Measurements from ENCODE around the gene CNIH2. TPM values are rescaled to one million over a fixed set of nuclear protein-coding genes. Genes with fewer than 3 reads are reported as not detected.
"Not testable (repeated sequence)": the region's sequence is repeated elsewhere in the genome, so short reads cannot be mapped to it uniquely, and the experiment has no call there.

Gene CNIH2
- total RNA-seq, 1 donor from 2014 or later: 0.52 TPM

DNA sequence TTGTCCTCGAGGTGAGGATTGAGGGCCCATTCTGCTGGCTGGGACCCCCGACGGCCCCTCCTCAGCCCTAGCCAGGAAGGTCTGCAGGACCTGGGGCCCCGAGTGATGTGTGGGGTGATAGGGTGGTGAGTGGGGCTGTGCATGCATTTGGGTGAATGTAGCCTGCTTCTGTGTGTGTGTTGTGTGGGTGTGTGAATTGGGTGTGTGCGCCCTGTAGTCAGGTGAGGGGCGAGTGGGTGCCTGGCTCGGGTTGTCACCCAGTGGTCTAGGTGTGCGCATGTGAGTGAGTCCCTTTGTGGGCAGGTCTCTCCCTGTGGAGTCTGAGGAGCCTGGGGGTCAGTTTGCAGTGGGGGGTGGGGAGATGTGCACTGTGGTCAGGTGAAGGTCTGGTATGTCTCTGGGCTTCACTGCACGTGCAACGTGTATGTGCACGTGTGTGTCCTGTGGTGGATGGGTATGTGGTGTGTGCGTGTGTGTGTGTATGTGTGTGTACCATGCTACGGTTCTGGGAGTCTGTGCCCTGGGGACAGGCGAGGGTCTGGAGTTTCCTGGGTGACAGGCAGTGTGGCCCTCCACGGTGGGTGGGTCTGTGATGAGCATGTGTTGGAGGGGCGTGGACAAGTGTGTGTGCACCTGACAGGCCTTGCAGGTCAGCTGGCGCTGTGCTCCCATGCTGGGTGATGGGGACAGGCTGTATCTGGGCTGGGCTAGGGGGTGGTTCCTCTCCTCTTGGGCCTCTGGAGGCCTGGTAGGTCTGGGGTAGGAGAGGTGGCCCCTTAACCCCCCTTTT, 14.8 kb downstream of the CNIH2 start:
- ATAC-seq: no peak

- no peak for ATAC-seq
Observed at GRCh38 chr11:66293352-66293751, 15.4 kb downstream of the CNIH2 start.

DNA sequence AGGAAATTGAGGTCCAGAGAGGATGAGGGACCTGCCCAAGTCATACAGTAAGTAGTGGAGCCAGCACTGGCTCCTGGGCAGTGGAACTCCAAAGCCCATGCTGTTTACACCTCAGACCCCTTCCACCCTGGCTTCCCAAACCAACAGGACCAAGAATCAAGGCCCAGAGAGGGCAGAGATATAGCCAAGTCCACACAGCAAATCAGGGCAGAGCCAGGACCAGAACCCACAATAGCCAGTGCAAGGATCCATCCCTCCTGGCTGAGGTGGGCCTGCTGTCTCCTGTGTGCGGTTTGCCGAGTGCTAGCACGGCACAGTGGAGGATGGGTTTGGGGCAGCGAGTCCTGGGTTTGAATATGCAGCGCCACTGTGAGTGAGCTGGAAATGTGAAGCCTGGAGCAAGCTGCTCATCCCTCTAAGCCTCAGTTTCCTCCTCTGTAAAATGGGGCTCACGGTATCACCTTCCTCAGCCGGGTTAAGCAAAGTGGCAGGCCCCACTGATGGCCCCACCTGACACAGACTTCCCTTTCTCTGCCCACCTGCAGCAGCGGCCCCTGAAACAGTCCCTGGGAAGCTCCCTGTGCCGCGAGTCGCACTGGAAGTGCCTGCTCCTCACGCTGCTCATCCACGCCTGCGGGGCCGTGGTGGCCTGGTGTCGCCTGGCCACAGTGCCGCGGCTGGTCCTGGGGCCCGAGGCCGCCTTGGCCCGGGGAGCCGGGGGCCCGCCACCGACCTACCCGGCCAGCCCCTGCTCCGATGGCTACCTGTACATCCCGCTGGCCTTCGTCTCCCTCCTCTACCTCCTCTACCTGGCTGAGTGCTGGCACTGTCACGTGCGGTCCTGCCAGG, 16.0 kb downstream of the CNIH2 start:
- no peak for ATAC-seq

GRCh38 chr11:66294626-66295620, 16.9 kb downstream of the CNIH2 start:
- ATAC-seq: no peak

DNA sequence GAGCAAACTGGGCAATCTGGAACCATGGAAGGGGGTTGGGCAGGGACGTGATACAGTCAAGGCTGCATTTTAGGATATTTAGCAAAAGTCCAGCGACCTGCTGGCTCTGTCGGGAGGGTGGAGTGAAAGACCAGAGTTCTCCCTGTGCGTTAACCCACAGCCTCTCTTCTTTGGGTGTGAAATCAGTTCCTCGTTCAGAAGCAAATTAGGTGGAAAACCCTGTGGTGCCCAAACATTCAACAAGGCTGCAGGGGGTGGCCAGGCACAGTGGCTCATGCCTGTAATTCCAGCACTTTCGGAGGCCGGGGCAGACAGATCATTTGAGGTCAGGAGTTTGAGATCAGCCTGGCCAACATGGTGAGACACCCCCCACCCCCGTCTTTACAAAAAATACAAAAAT, 19.6 kb downstream of the CNIH2 start:
- ATAC-seq: no peak

- no peak for ATAC-seq
Observed at GRCh38 chr11:66299186-66299585, 21.2 kb downstream of the CNIH2 start.

DNA sequence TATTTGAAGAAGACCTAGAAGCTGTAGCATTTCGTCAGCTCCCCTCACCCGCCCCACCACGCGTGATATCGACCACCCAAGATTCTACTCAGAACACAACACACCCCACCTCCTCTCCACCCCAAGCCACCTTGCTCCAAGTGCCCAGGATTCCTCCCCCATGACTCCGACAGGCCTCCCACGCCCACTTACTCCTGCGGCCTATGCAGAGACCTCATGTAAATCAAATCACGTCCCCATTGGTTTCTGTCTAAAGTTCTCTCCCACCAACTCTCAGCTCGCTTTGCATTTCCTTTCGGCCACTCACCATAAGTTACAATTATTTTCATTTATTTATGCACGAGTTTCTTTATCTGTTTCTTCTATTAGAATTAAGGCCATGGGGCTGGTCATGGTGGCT, 24.7 kb downstream of the CNIH2 start:
- no peak for ATAC-seq

- no peak for ATAC-seq
Observed at GRCh38 chr11:66309475-66309874, 31.5 kb downstream of the CNIH2 start.

GRCh38 chr11:66310324-66310723, 32.3 kb downstream of the CNIH2 start:
- ATAC-seq: no peak

- not testable (repeated sequence) for ATAC-seq
Observed at GRCh38 chr11:66310803-66311440, 32.9 kb downstream of the CNIH2 start.

DNA sequence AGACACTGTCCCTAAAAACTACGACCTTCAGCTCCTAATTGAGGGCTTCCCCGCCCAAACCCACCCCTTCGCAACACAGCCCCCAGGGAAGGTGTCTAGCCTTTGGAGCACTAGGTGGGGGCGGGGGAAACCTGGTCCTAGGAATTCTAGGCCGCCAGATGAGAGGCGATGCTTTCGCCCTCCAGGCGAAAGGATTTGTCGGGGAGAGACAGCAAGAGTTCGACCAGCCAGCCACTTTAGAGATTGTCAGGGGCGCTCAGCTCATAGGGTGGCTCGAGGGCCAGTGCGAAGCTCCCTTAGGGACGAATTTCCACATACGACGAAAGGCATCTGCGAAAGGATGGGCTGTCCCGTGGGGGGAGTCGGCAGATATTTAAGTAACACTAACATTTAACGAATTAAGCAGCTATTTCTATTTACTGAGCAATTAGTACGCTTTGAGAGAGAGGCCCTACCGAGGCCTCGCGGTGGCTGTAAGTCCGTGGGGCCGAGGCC, 33.5 kb downstream of the CNIH2 start:
- no peak for ATAC-seq

DNA sequence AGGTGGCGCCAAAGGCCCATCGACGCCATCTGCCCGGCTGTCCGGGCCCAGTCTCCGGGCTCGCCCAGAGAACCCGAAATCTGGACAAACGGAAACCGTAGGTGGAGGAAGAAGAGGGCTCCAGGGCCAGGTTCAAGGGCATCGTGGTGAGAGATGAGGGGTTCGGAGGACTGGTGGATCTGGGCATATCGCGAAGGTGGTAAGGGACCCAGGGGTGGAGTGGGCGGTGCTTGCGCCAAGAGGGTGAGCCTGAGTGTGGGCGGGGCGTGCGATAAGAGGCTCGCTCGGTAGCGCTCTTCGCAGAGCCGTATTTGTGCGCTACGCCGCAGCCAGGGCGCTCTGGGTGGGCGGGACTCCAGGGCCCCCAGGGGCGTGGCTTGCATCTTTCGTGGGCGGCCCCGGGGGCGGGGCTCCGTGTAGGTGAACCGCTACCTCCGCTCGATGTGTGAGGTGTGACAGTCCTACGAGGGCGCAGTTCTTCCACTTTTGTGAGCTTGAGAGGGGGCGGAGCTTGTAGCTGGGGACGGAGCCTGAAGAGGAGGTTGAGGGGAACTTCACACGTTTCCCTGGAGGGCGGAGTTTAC, 34.1 kb downstream of the CNIH2 start:
- peak; percentile 74 for ATAC-seq

DNA sequence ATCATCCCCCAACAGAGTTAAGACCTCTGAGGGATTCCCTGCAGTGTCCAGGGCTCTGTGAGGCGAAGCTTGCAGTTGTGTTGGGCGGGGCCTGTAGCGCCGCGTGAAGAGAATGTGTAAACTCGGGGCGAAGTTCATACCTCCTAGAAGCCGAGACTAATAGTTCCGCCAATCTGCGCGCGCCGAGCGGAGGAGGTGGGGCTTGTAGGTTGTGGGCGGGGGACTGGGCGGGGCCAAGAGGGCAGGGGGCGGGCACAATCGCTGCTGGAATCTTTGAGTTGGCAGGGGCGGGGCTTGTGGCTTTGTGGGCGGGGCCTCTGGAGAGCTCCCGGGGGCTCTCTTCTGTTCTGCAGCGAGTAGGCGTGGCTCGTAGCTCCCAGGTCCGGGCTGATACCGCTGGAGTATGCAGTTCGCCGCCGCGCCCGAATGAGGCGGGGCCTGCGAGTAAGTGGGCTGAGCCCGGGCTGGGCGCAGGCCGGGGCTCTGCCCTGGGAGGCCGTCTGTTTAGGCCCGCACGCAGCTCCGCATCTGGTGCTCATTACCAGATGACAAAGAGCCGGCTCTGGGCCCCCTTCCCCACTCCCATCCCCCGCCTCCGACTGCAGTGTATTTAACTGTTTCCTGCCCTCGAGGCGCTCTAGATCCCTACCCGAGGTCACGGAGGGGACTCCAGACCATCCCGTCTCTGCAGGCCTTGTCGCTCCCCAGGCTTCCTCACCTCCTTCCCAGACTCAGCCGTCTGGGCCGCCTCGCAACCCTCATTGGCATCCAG, 34.8 kb downstream of the CNIH2 start:
- ATAC-seq: peak; percentile 87

DNA sequence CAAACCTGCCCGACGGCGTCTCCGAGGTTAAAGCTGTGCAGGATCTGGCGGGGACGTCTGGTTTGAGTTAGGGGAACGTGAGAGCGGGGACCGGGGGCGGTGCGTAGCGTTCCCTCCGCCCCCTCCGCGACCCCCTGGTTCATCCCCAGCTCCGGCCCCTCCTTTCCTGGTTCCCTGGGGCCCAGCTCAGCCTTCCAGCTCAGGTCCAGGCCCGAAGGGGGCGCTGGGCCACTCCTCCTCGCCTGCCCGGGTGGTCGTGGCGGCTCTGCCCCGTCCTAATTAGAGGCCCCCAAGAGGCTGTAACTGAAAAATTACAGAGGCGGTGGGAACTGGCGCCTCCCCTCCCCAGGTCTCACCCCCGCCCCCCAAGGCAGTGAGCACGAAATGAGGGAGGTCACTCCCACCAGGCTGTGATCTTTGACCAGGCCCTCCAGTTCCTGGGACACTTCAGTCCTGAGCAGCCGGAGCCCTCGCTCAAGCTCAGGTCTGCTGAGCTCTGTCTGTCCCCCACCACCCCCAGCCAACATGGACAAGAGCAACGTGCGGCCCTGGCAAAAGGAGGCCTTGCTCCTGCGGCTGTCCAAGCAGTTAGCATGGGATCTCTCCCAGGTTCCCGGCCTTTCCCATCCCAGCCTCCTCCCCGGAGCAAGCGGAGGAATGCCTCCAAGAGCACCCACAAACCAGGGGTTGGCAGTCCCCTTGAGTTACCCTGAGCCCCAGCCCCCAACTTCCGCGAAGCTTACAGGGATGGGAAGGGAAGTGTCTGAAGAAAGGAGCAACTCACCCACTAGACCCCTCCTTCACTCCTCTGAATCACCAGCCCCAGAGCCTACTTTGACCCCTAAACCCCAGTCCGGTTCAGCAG, 35.6 kb downstream of the CNIH2 start:
- ATAC-seq: no peak

GRCh38 chr11:66314186-66314501, 36.2 kb downstream of the CNIH2 start:
- ATAC-seq: no peak

- ATAC-seq: no peak
Observed at GRCh38 chr11:66314561-66315497, 36.9 kb downstream of the CNIH2 start.

- no peak for ATAC-seq
Observed at GRCh38 chr11:66315498-66315885, 37.5 kb downstream of the CNIH2 start.

GRCh38 chr11:66315921-66316811, 38.2 kb downstream of the CNIH2 start:
- ATAC-seq: no peak

Data from esophagus mucosa (tissue), 1 donor.